IPS-NIHi7 (cell line): ENCODE data around the gene LHPP.

Experiments
- DNase-seq: peaks from one replicate; pipeline ENCODE4 v3.0.0; 2012; ENCODE audit warnings: mixed read lengths; ENCODE audit errors: extremely low spot score

The LHPP gene

DNA sequence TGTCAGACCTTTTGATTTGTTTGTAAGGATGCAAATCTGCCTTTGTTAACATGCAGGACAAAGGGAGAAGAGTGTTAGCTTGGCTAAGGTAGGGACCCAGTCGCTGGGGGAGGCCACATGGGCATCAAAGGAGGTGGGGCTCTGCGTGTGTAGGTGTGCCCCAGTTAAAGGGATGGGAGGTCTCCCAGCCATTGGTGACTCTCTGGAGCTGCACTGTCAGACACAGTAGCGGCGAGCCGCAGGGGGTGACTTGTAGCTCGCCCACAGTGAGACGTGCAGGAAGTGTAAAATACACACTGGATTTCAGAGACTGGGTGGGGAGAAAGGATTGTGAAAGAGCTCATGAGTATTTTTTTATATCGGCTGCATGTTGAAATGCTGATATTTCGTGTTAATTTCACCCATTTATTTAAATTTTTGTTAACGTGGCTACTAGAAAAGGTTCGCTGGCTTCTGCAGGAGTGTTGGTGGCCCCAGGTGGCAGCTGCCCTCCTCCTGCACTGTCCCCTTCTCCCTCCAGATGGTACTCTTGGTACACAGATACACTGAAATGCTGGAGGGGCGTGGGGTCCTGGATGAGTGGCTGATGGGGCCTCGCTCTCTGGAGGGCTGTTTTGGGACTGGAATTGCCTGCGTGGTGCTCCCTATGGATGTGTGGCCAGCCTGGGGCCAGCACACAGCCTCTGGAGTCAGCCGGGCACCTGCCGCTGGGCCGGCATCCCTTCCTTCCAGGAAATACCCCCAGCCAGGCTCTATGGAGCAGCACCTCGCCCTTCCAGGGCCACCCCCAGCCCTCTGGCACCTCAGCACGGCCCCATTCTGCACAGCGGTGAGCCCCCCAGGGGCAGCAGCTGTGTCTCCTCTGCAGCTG, 59.2 kb downstream of the LHPP start:
- no peak for DNase-seq

DNA sequence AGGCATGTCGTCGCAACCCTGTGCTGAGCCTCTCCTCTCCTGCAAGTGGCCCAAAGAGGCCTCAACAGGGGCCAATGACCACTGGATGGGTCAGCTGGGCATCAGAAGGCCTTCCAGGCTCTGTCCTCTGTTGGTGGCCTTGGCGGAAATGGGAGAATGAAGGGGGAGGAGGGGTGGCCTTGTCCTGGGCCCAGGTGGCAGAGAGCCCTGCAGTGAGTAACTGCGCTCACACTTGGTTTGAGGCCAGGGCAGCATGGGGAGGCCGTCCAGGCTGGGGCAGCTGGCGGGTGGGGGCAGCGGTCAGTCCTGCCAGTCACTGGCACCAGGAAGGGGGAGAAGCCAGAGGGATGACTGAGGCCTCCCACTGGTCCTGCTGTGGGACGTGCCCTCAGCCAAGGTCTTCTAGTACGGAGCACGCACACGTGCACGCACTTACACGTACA, 59.8 kb downstream of the LHPP start:
- DNase-seq: no peak

DNA sequence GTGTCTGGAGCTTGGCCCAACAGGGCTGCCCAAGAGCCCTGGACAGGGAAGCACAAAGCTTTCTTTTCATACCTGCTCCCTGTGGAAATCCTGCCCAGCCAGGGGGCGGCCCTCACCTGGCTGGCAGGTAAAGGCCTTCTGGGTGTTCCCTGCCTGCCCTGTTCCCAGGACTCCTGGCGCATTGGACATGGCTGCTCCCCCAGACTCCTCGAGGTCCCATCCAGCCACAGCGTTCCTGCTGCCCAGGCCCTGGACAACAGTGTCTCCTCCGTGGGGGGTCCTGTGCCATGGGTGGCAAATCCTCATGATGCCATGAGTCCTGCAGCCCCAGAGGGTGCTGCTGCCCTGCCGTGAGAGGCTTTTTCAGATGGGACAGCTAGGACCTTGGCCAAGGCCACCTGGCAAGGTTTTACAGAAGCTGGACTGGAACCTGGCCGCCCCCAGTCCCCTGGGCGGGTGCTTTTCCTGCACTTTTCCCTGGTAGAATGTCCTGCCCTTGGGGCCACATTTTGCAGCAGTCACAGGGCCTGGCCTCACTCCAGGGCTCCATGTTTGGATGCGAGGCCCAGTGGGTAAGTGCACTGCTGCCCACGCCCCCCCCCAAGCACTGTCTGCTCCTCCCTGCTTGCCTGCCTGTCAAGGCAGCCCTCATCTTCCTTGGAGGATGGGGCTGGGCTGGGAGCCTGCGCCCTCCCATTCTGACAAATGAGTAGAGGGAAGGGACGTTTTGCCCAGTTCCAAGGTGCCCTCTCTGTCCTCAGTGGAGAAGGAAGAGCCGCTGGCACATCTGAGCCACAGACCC, 60.7 kb downstream of the LHPP start:
- DNase-seq: no peak

DNA sequence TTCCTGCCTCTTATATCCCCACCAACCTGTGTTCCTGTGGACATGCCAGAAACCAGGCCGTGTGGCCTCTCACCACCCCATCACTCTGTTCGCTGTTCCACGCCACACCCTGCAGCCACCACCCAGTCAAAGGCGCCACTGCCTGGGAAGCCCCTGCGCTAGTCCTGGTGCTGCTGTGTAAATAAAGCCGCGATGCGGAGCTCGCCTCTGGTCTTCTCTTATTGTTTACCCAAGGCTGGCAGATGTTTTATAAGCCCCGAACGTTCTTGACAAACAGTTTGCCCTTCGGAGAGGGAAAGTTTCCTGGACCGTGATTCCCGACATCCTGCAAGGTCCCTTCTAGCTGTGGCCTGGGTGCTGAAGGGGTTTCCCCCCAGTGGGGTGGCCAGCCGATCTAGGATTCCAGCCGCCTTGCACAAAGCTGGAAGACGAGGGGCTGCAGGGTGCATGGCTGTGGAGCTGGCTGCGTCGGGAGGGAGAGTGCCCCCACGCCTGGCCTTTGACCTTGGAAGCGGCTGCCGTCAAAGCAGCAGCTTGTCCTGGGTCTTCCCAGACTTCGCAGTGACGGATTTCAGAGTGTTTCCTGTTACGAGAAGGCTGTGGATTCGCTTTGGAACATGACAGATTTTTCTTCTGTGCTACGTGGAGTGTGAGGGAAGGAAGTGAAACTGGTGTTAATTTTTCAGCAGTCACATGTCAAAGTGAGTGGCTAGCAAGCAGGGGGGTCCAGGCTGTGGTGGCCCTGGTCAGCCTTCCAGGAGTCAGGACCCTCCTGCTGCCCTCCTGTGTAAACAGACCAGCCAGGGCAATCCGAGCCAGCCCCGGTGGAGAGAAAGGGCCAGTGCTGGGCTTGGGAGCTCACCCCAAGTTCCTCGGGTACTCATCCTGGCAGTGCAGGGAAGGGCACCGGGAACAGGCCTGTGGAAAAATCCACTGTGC, 61.6 kb downstream of the LHPP start:
- no peak for DNase-seq

DNA sequence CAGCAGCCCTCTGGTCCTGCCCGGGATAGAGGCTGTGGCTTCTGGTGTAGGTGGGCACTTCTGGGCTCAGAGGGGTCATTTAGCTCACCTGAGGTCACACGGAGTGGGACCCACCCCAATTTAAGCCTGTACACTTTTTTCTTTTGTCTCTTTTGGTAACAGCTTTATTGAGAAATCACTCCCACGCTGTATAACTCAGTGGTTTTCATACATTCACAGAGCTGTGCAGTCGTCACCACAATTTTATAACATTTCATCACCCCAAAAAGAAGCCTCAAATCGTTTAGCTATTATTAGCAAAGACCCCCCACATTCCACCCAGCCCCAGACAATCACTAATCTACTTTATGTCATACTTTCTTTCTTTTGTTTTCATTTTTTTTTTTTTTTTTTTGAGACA, 62.3 kb downstream of the LHPP start:
- no peak for DNase-seq

DNA sequence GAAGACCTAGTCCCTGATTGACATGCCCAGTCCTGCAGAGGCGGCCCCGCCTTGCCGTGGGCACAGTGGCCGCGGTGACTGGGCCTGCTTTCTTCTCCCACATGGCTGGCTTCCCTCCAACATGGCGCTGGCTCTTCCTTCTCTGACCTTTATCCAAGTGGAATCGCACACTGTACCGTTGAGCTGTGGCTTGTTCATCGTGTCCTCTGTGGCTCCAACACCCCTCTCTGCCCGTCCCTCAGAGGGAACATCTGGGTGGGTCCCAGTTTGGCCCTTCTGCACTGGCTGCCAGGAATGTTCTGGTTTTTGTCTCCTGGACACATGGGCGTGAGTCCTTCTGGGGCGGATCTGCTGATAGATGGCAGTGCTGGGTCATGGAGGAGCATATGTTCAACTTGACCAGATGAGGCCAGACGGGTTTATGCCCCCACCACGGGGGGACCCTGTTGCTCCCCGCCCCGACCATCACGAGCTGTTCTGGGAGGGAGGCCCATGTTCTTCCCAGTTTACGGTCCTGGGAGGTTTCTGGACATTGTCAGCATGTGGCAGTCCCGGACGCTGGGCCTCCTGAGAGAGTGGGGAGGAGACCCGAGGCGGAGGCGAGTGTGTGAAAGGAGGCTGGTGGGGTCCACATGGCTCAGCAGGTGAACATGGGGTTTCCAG, 63.5 kb downstream of the LHPP start:
- no peak for DNase-seq

DNA sequence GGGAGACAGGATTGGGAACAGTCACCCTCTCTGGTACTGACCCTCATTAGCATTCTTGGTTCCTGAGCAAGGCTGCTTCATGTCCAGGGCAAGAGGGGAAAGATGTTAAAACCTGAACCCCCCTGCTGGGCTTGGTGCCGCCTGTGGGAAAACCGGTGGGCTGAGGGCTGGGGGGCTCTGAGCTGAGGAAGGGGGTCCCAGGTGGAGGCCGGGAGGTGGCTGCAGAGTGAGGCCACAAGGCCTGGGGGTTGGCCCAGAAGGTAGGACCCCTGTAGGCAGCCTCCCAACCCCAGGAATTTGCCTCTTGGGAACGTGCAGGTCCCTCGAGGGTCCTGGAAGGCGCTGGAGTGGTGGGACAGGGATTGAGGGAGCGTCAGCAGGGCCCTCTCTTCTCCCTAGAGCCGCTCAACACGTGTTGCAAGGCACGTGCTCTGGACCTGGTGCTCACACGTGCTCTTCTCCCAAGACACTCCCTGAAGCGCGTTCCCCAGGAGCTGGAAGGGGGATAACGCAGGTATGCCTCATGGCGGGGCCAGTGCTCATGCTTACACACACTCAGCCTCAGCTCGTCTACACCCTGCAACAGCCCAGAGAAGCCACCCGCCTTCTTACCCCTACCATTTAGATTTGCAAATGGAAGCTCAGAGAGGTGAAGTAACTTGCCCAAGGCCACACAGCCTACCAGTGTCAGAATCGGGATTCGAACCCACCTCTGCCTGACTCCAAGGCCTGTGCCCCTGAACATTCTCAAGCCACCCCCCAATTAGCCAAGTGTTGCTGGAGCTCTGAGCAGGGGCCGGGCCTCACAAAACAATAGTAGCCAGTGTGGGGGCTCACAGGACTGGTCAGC, 64.4 kb downstream of the LHPP start:
- DNase-seq: no peak

DNA sequence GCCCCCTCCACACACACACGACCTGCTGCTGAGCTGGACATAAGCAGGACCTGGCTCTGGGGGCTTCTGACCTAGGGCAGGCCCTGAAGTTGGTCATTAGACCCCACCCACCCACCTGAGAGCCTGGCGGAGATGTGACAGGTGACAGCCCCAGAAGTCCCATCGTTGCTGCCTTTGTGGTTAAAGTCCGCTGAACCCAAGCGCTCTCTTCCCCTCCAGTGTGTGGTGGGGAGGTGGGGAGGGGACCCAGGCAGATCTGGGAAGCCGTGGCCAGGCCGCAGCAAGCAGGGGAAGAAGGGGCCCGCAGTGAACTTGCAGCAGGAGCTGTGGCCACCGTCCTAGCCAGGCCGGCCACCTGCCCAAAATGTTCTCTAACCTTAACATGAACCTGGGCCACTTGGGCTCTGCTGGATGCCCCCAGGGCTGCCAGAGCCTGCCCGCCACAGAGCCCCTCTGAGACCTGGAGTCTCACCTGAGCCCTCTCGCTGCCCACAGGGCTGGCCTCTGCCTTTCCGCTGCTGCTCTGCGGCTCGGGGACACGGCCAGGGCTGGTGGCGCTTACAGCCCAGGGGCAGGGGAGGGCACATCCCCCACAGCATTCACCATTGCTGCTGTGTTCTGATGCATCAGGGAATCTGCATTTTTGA, 65.1 kb downstream of the LHPP start:
- DNase-seq: no peak

DNA sequence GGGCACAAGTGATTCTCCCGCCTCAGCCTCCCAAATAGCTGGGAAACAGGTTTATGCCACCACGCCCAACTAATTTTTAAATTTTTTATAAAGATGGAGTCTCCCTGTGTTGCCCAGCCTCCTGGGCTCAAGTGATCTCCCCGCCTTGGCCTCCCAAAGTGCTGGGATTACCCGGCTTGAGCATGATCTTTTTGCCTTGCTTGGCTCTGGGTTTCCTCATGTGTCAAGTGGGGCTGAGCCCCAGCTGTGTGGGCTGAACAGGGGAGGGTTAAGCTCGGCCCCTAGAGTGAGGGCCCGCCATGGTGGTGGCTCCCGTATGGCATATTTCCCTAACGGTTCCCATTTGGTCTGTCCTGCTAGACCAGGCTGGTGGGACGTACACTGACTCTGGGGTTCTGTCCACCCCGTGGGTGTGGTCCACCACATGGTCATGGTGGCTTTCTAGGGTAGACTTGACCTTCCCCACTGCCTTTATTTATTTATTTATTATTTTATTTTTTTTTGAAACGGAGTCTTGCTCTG, 66.3 kb downstream of the LHPP start:
- no peak for DNase-seq

DNA sequence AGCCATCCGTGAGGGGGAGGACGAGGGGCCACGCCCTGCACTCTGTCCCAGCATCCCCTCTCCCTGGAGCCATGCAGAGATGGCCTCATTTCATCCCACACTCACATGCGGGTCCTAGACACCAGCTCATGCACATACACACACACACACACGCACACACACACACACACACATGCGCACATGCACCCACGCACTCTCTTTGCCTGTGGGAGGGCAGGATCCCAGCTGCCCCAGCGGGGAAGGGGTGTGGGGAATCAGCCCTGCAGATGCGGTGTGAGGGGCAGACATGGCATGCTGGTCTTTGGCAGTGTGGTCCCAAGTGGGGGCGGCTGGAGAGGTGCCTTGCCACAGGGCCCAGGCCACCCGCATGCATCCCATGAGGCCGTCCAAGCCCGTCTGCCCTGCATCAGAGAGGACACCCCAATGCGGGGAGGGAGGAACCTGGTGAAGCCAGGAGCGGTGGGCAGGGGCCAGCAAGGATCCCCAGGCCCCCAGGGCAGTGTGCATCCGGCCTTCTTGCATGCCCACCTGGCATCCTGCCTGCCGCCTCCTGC, 68.1 kb downstream of the LHPP start:
- DNase-seq: no peak

DNA sequence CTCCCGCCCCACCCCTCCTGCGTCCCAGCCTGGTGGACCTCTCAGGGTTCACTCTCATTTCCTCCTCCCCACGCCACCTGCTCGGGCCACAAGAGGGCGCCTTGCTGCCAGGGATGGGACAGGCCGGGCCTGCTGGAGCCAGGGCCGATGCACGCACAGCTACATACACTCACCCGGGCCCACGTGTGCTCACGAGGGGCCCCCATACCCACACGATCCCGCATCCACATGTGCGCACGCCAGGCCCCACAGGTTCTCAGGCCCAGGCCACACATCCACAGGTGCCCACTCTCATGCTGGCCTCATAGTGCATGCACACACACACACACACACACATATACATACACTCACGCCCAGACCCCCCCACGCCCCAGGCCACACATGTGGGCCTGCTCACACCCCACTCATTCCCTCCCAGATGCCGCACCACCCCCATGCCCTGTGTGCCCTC, 68.6 kb downstream of the LHPP start:
- peak; percentile 93 for DNase-seq

DNA sequence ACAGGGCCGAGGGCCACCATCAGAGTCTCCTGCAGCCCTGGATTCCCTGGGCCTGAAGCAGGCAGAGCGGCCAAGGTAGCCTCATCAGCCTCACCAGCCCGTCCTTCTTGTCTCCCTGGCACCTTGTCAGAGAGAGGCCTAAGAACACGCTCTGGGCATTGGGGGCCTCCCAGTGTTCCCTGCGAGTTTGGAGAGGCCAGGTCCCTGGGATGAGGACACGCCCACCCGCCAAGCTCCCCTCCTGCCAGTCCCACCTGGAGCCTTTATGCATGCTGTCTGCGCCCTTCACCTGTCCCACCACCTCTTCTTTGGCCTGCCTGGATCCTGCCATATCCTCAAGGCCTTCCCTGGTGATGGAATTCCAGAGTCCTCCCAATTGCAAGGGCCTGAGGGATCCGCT, 69.2 kb downstream of the LHPP start:
- no peak for DNase-seq

DNA sequence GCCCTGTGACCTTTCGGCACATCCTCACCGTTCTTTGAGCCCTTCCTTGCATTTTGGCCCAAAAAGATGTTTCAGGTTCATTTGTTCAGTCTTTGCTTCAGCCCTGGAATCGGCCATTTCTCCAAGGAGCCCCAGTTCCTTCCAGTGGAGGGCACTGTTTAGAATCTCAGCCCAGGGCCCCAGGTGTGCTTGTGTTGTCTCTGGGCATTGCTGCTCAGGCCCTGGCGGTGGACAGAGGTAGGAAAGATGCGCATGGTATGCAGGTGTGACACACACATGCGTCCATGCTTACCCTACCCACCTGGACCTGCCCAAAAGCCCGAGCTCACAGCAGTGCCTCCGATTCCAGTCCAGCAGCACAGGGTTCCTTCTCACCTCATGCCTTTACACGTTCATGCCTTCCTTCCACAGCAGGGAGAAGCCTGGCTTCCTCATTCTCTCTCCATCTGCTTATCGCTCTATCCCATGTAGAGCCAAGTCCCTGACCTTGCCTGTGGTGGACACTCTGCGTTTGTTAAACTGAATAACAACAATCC, 70.6 kb downstream of the LHPP start:
- DNase-seq: peak; percentile 82

DNA sequence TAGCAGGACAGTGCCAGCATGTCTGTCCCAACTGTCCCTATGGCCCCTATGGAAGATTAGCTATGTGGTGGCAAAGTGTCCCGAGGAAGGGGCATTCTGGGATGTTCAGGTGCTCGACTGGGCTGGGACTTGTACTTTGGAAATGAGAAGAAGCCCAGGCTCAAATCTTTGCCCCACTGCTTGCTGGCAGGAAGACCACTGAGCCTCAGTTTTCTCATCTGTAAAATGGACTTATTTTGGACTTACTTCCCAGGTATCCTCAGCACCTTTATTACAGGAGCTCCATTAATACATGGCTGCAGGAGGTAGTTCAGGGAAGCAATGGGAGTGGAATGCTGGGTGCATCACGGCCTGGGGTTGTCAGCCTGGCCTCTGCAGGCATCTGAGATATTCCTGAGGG, 71.2 kb downstream of the LHPP start:
- no peak for DNase-seq

DNA sequence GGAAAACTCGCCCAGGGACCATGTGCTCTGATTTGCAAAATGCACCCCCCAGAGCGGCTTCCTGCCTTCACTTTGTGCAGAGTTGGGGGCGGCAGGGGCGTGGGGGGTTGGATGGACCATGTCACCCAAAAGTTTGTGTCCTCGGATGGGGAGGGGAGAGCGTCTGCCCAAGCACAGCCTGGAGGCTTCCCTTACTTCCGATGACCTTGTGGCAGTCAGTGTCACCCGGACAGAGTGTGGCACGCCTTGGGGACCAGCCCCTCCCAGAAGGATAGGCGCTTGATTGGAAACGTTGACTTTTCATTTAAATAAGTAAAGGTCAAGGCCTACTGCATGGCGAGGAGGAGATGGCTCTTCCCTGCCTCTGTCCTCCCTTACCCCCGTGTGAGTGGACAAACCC, 71.6 kb downstream of the LHPP start:
- no peak for DNase-seq

DNA sequence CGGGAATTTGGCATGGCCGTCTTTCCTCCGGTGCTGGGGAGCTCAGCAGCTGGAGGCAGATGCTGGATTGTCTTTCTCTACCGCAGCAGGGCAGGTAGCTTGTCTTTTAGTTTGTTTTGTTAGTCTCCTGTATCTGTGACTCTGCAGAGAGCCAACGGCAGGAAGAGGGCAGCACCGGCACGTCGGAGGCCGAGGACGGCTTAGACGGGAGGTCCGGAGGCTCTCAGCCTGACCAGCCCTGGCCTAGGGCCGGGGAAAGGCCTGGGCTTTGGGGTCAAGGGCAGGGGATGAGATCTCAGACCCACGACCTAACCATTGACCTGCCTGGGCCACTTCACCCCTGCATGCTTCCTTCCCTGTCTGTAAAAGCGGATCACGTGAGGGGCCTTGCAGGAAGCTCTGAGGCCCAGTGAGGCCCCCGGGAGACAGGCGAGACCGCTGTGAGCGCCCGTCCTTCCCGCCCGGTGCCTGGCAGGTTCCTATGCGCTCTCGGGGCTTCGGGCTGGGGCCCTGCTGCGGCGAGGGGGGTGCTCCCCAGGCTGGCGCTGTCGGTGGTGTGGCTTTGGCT, 72.7 kb downstream of the LHPP start:
- DNase-seq: peak; percentile 59

DNA sequence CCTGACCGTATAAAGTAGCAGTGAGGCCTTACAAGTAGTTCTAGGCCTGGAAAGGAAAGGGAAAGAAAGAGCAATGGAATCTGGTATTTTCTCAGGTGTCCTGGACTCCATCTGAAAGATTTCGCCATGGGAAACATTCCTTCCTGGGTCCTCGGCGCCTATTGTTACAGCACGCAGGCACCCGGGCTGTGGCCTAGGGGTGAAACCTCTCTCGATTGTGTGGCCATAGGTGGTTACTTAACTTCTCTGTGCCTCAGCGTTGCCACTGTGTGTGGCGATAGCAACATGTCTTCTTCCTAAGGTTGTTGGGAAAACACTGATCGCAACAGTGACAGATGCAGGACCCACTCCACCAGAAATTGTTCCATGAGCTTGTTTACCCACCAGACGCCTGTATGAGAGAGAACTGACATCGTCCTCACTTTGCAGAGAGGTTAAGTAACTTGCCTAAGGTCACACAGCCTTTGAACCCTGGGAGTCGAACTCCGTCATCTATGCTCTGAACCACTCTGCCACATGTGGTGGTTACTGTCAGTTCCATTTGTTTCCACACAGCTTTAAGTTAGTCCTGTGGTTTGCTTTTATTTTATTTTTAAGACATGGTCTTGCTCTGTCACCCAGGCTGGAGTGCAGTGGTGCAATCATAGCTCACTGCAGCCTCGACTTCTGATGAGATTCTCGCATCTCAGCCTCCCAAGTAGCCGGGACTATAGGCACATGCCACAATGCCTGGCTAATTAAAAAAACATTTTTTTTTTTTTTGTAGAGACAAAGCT, 73.4 kb downstream of the LHPP start:
- no peak for DNase-seq
